ENCODE measurements around the gene RADX. TPM values are rescaled to one million over a fixed set of nuclear protein-coding genes. Genes with fewer than 3 reads are reported as not detected.

The RADX gene
- polyA plus RNA-seq, 4 donors: 1.2 to 8.8 (median 1.9) TPM

DNA sequence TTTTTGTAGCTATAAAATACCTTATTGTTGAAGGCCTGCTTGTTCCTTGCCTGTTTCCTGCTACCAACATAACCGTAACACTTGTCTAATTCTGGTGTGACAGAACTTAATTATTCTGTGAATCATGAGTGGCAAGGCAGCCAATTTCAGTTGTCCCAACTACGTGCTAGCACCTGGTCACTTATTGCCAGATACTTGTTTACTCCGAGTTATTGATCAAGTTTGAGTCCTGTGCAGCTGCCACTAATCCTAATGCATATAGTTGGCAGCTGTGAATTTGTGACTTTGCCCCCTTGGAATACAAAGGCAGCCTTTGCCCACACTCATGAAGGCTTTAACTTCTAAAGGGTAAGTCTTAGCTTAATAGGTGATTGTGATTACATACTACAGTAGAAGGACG lies 106.9 kb downstream of the RADX start:
- Histone ChIP-seq H3K9me3 (ENCODE audit: control insufficient read depth in 2 of 2, insufficient read depth in 1 of 2, low read depth in 1 of 2, low read length in 1 of 2) (no peaks in the 10 kb centered on the region), H3K36me3 (ENCODE audit: control insufficient read depth in 3 of 3, insufficient read depth in 2 of 3, low read depth in 1 of 3, low read length in 3 of 3) (no peaks in the 10 kb centered on the region), H3K27ac (ENCODE audit: low read depth in 1 of 3, low read length in 2 of 3) (peak overlapping the region in 1 of 3 donors; percentile 42), H3K27me3 (ENCODE audit: control insufficient read depth in 3 of 3, insufficient read depth in 3 of 3, low read length in 3 of 3) (no peaks in the 10 kb centered on the region), H3K4me1 (ENCODE audit: control insufficient read depth in 3 of 3, insufficient read depth in 2 of 3, low read depth in 1 of 3, low read length in 2 of 3) (peaks cover 0 to 10% (median 3%) of the 10 kb centered on the region in 3 donors), H3K4me3 (ENCODE audit: low read depth in 1 of 3, low read length in 3 of 3) (no peak overlapping the region)
- whole genome bisulfite sequencing, 3 donors: 9 to 56% (median 24%) methylated on average over 4 of the region's 4 CpGs
- FAIRE-seq (peak; percentile 49), DNase-seq (peak; percentile 57 to 80)

- WGBS, 3 donors: 3 to 20% (median 4%) methylated on average over 8 of the region's 8 CpGs
- Histone ChIP-seq H3K9me3 (ENCODE audit: control insufficient read depth in 2 of 2, insufficient read depth in 1 of 2, low read depth in 1 of 2, low read length in 1 of 2) (no peaks in the 10 kb centered on the region), H3K27ac (ENCODE audit: low read depth in 1 of 3, low read length in 2 of 3) (peak overlapping the region in 2 of 3 donors; percentile 50 to 85), H3K36me3 (ENCODE audit: control insufficient read depth in 3 of 3, insufficient read depth in 2 of 3, low read depth in 1 of 3, low read length in 3 of 3) (no peaks in the 10 kb centered on the region), H3K27me3 (ENCODE audit: control insufficient read depth in 3 of 3, insufficient read depth in 3 of 3, low read length in 3 of 3) (peaks cover 0 to 2% (median 0%) of the 10 kb centered on the region in 3 donors), H3K4me1 (ENCODE audit: control insufficient read depth in 3 of 3, insufficient read depth in 2 of 3, low read depth in 1 of 3, low read length in 2 of 3) (no peaks in the 10 kb centered on the region), H3K4me3 (ENCODE audit: low read depth in 1 of 3, low read length in 3 of 3) (peak overlapping the region in 2 of 3 donors; percentile 75 to 78)
- DNase-seq (peak in 1 of 2 donors; percentile 61), FAIRE-seq (no peak)
Observed at GRCh38 chrX:106725931-106726330, 114.2 kb downstream of the RADX start.

GRCh38 chrX:106726485-106727437 lies 115.0 kb downstream of the RADX start, which contains the start of gene RNF128:
RNF128 (plus strand) TSS chrX:106726701; CDS start chrX:106726914, 213 bp downstream.
- Histone ChIP-seq H3K27ac (ENCODE audit: low read depth in 1 of 3, low read length in 2 of 3) (peak within 1 kb of the TSS; percentile 50 to 85 (median 71)), H3K27me3 (ENCODE audit: control insufficient read depth in 3 of 3, insufficient read depth in 3 of 3, low read length in 3 of 3) (peaks cover 0 to 2% (median 0%) of the 10 kb centered on the region in 3 donors), H3K36me3 (ENCODE audit: control insufficient read depth in 3 of 3, insufficient read depth in 2 of 3, low read depth in 1 of 3, low read length in 3 of 3) (no peaks in the 10 kb centered on the region), H3K4me3 (ENCODE audit: low read depth in 1 of 3, low read length in 3 of 3) (peak within 1 kb of the TSS; percentile 34 to 78 (median 75)), H3K4me1 (ENCODE audit: control insufficient read depth in 3 of 3, insufficient read depth in 2 of 3, low read depth in 1 of 3, low read length in 2 of 3) (no peaks in the 10 kb centered on the region), H3K9me3 (ENCODE audit: control insufficient read depth in 2 of 2, insufficient read depth in 1 of 2, low read depth in 1 of 2, low read length in 1 of 2) (no peaks in the 10 kb centered on the region)
- 3 to 36% (median 4%) methylated on average over 50 to 79 of the region's 79 CpGs for WGBS, 3 donors
- DNase-seq (peak; percentile 81 to 85), FAIRE-seq (no peak)

DNA sequence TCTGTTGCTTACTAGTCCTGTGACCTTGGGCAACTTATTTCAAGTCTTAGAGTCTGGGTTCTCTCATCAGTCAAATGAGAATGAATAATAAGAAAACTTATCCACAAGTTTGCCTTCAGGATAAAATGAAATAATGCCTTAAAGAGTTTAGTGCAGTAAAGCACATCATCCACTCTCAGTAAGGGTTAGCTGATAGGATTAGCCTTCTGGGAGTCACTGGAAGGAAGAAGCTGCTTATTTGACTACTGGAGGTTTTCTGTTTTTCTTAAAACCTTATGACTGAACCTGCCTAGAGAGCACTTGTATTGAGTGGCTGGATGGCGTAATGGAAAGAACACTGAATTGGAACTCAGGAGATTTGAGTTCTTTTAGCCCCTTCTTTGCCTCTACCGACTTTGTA lies 116.6 kb downstream of the RADX start:
- no peak for FAIRE-seq

More for the DNA sequence above, 116.6 kb downstream of the RADX start:
- Histone ChIP-seq H3K27ac (ENCODE audit: low read depth in 1 of 3, low read length in 2 of 3) (peak overlapping the region in 2 of 3 donors; percentile 41 to 85), H3K9me3 (ENCODE audit: control insufficient read depth in 2 of 2, insufficient read depth in 1 of 2, low read depth in 1 of 2, low read length in 1 of 2) (no peaks in the 10 kb centered on the region), H3K4me3 (ENCODE audit: low read depth in 1 of 3, low read length in 3 of 3) (peak overlapping the region in 2 of 3 donors; percentile 75 to 78), H3K4me1 (ENCODE audit: control insufficient read depth in 3 of 3, insufficient read depth in 2 of 3, low read depth in 1 of 3, low read length in 2 of 3) (no peaks in the 10 kb centered on the region), H3K36me3 (ENCODE audit: control insufficient read depth in 3 of 3, insufficient read depth in 2 of 3, low read depth in 1 of 3, low read length in 3 of 3) (no peaks in the 10 kb centered on the region), H3K27me3 (ENCODE audit: control insufficient read depth in 3 of 3, insufficient read depth in 3 of 3, low read length in 3 of 3) (peaks cover 0 to 2% (median 0%) of the 10 kb centered on the region in 3 donors)
- DNase-seq: peak; percentile 21 to 31
- 24 to 58% (median 57%) methylated on average over 2 of the region's 2 CpGs for WGBS, 3 donors

Other genes starting within 250 kb of the RADX start
- 100 to 1,000 TPM in 1 of 4 donors, 10 to 100 TPM in 3; 38.2 to 138 (median 43.1) TPM for gene RNF128, start 114.7 kb downstream of the RADX start, polyA plus RNA-seq
- 10 to 100 TPM in 1 of 4 donors, 1 to 10 TPM in 3; 3.2 to 17.1 (median 6.2) TPM for gene TBC1D8B, start 190.7 kb downstream of the RADX start, polyA plus RNA-seq

Measured in small intestine (tissue), 7 donors.